ENCODE results near the gene TRRAP.

GRCh38 chr7:98837630-98837972 is 40.7 kb upstream of the TRRAP start:
- no peak for TF ChIP-seq POLR2AphosphoS5 (IDR thresholded peaks at IDR 0.05)
- no peak for TF ChIP-seq CTCF (IDR thresholded peaks at IDR 0.05 in 8 of 11, conservative IDR thresholded peaks at IDR 0.05 in 3 of 11)
- no peak for TF ChIP-seq POLR2A (IDR thresholded peaks at IDR 0.05)
